ENCODE results near the gene MTG1. TPM values are rescaled to one million over a fixed set of nuclear protein-coding genes. Genes with fewer than 3 reads are reported as not detected.
A peak's percentile ranks its signal among the peaks of the same experiment; 100 is the strongest.

The MTG1 gene
- total RNA-seq, 4 donors from 2014 or later = 24.6 to 32.8 (median 27.1) TPM

DNA sequence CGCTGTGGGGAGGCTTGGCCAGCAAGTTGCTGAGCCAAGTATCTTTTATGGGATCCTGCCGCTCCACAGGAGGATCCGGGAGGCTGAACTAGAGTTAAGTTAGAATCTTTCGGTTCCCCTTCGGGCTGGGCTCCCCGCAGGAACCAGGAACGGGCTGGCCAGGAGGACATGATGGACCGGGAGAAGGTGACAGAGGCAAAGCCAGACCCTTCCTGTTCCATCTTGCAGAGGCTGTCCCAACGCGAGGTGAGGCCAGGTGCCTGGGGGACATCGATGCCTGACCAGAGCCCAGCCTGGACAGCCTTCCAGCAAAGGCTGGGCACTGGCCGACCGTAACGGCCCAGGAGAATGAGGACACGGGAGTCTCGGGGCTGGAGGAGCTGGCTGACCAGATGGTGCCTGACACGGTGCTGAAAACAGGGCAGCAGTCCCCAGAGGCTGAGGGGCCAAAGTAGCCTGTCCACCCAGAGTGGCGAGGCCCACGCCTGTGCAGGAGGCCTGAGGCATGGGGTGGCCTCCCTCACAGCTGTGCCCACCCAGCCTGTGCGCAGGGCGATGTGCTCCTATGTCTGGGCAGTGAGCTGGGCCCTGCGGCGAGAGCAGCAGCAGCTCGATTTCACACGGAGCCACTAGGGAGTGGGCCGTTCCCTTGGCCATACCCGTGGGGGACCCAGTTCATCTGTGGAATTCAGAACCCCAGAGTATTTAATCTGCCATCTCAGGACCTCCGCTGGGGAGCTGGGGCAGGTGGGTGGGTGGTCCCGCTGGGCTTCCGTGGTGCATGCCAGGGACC, 16.7 kb upstream of the MTG1 start:
- H3K4me3 ChIP-seq = no peak overlapping the region
- no peak overlapping the region for H3K27ac ChIP-seq
- no peaks in the 10 kb centered on the region for H3K27me3 ChIP-seq
- peaks cover 0 to 13% (median 0%) of the 10 kb centered on the region in 3 donors for H3K36me3 ChIP-seq
- no peaks in the 10 kb centered on the region for H3K9me3 ChIP-seq
- WGBS, 2 donors = 92 to 100% methylated on average over 1 to 9 of the region's 30 CpGs
- intact Hi-C loops (cut with DNase I) = no loop called here
- TF ChIP-seq, protein P1, sequence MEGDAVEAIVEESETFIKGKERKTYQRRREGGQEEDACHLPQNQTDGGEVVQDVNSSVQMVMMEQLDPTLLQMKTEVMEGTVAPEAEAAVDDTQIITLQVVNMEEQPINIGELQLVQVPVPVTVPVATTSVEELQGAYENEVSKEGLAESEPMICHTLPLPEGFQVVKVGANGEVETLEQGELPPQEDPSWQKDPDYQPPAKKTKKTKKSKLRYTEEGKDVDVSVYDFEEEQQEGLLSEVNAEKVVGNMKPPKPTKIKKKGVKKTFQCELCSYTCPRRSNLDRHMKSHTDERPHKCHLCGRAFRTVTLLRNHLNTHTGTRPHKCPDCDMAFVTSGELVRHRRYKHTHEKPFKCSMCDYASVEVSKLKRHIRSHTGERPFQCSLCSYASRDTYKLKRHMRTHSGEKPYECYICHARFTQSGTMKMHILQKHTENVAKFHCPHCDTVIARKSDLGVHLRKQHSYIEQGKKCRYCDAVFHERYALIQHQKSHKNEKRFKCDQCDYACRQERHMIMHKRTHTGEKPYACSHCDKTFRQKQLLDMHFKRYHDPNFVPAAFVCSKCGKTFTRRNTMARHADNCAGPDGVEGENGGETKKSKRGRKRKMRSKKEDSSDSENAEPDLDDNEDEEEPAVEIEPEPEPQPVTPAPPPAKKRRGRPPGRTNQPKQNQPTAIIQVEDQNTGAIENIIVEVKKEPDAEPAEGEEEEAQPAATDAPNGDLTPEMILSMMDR (IDR thresholded peaks at IDR 0.05) = no peak
- TF ChIP-seq POLR2A (IDR thresholded peaks at IDR 0.05) = no peak
- H3K4me1 ChIP-seq = peaks cover 22 to 49% (median 36%) of the 10 kb centered on the region in 3 donors
- DNase-seq = no peak

- Histone ChIP-seq H3K27me3 (no peaks in the 10 kb centered on the region), H3K36me3 (peaks cover 0 to 19% (median 0%) of the 10 kb centered on the region in 3 donors), H3K9me3 (no peaks in the 10 kb centered on the region), H3K4me3 (peak overlapping the region; percentile 67 to 98 (median 82)), H3K27ac (peak overlapping the region; percentile 87 to 94 (median 94)), H3K4me1 (peaks cover 18 to 44% (median 31%) of the 10 kb centered on the region in 3 donors)
- no peak for DNase-seq
- 71% methylated on average over 6 of the region's 20 CpGs; no CpG with 5 or more reads in 1 of the 2 donors for WGBS, 2 donors
- intact Hi-C loops (cut with DNase I) = no loop called here
- TF ChIP-seq, protein P1 (IDR thresholded peaks at IDR 0.05) = no peak
- no peak for TF ChIP-seq POLR2A (IDR thresholded peaks at IDR 0.05)
Measured at GRCh38 chr10:133377818-133378250, 16.1 kb upstream of the MTG1 start.

DNA sequence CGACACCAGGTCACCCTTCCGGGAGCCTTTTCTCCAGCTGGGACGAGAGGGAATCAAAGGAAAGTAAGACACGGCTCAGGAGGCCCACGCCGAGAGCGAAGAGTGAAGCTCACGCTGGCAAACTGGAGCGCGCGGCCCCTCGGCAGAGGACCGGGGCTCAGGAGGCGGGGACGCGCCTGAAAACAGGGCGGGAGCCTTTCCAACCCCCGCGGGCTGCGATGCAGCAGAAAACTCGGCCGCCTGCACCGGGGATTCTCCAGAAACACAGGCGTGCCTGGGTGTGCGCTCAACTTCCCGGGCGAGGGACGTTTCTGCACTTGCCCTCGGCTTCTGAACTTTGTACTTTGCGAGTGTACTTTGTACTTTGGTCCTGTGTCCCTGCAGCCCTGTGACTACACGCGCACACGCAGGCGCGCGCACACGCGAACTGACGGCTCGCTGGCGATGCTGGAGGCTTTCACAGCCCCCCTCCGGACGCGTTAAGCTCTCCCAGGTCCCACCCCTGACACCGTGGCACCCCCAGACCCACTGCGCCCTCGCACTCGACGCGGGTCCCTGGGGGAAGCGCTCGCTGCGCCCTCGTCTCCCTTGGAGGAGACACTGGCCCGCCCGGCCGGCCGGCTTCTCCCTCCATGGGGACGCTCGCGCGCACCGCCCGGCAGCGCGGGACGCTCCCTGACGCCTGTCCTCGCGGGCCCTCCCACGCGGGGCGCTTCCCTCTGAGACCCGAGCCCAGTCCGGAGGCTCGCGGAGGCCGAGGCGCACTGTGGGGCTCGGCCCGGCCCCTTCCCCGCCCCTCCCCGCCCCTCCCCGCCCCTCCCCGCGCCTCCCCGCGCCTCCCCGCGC, 15.5 kb upstream of the MTG1 start:
- peaks cover 0 to 25% (median 0%) of the 10 kb centered on the region in 3 donors for H3K36me3 ChIP-seq
- H3K9me3 ChIP-seq = no peaks in the 10 kb centered on the region
- H3K4me3 ChIP-seq = peak overlapping the region; percentile 67 to 98 (median 82)
- intact Hi-C loops (cut with DNase I) = no loop called here
- peak in 1 of 4 donors; percentile 17 for TF ChIP-seq POLR2A (IDR thresholded peaks at IDR 0.05)
- TF ChIP-seq, protein P1 (IDR thresholded peaks at IDR 0.05) = no peak
- H3K27ac ChIP-seq = peak overlapping the region; percentile 87 to 94 (median 94)
- peaks cover 18 to 44% (median 31%) of the 10 kb centered on the region in 3 donors for H3K4me1 ChIP-seq
- 0% methylated on average over 3 of the region's 90 CpGs for whole genome bisulfite sequencing, 2 donors
- no peaks in the 10 kb centered on the region for H3K27me3 ChIP-seq
- no peak for DNase-seq

DNA sequence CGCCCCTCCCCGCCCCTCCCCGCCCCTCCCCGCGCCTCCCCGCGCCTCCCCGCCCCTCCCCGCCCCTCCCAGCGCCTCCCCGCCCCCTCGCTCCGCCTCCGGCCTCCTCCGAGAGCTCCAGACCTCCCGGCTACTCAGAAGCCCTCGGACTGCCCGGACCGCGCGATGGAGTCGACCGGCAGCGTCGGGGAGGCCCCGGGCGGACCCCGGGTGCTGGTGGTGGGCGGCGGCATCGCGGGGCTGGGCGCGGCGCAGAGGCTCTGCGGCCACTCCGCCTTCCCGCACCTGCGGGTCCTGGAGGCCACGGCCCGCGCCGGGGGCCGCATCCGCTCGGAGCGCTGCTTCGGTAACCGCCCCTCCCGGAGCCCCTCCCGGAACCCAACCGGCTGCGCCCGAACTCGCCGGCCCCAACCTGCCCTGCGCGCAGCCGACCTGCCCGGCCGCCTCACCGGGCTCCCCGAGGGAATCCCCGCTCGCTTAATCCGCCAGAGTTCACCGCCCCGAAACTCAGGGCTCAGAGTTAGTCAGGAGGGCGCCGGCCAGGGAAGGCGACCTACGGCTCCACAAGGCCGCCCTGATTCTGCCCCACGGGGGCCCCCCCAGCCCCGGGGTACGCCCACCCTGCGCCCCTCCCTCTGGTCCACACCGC, 14.7 kb upstream of the MTG1 start, which contains the start of gene PAOX:
TSS of gene PAOX (plus strand) at position 111 of the 649 bp plus-strand sequence. CDS start at position 166, 55 bp downstream.
- Histone ChIP-seq H3K27me3 (no peaks in the 10 kb centered on the region), H3K4me1 (peaks cover 15 to 36% (median 27%) of the 10 kb centered on the region in 3 donors), H3K27ac (peak within 1 kb of the TSS; percentile 87 to 94 (median 94)), H3K36me3 (peaks cover 0 to 33% (median 0%) of the 10 kb centered on the region in 3 donors), H3K4me3 (peak within 1 kb of the TSS; percentile 67 to 98 (median 82)), H3K9me3 (no peaks in the 10 kb centered on the region)
- intact Hi-C loops (cut with DNase I) = no loop called here
- TF ChIP-seq, protein P1 (IDR thresholded peaks at IDR 0.05) = no peak
- TF ChIP-seq POLR2A (IDR thresholded peaks at IDR 0.05) = peak in 1 of 4 donors; percentile 46
- WGBS, 2 donors = 10 to 37% methylated on average over 2 of the region's 78 CpGs
- no peak for DNase-seq

Data from esophagus squamous epithelium (tissue), 5 donors.